Cortex of kidney (tissue), 1 donor: ENCODE results near the gene KCTD19.

Experiments used
- DNase-seq: peaks from one replicate; lab custom pipeline; 2025; lab: John Stamatoyannopoulos, UW

KCTD19 gene

GRCh38 chr16:67258161-67258835, 68.2 kb downstream of the KCTD19 start:
- DNase-seq, result no peak

GRCh38 chr16:67257486-67258160, 68.9 kb downstream of the KCTD19 start:
- DNase-seq, result no peak

- no peak for DNase-seq
Observed at GRCh38 chr16:67256701-67257230, 69.8 kb downstream of the KCTD19 start.

GRCh38 chr16:67255553-67256221, 70.9 kb downstream of the KCTD19 start:
- DNase-seq, result no peak

GRCh38 chr16:67254801-67255552, 71.6 kb downstream of the KCTD19 start:
- DNase-seq, result no peak

GRCh38 chr16:67252609-67253497, 73.7 kb downstream of the KCTD19 start:
- no peak for DNase-seq

- no peak for DNase-seq
Observed at GRCh38 chr16:67250045-67250327, 76.6 kb downstream of the KCTD19 start.

- no peak for DNase-seq
Observed at GRCh38 chr16:67249178-67250044, 77.1 kb downstream of the KCTD19 start.

- no peak for DNase-seq
Observed at GRCh38 chr16:67248401-67249177, 78.0 kb downstream of the KCTD19 start, which contains the start of gene SLC9A5. Gene SLC9A5 (plus strand): TSS chr16:67248979. CDS start chr16:67249015, 36 bp downstream.

GRCh38 chr16:67248073-67248400, 78.5 kb downstream of the KCTD19 start:
- DNase-seq, result no peak

- peak; percentile 58 for DNase-seq
Observed at GRCh38 chr16:67247192-67248072, 79.1 kb downstream of the KCTD19 start, which contains the start of gene FHOD1. Gene FHOD1 (minus strand): TSS chr16:67247481. CDS start chr16:67247410, 71 bp downstream.

GRCh38 chr16:67246756-67247191, 79.8 kb downstream of the KCTD19 start:
- DNase-seq, result no peak

- DNase-seq, result no peak
Observed at GRCh38 chr16:67246081-67246755, 80.3 kb downstream of the KCTD19 start.

GRCh38 chr16:67245674-67246080, 80.9 kb downstream of the KCTD19 start:
- no peak for DNase-seq

GRCh38 chr16:67245186-67245585, 81.4 kb downstream of the KCTD19 start:
- no peak for DNase-seq

- DNase-seq, result no peak
Observed at GRCh38 chr16:67244387-67245185, 82.0 kb downstream of the KCTD19 start.

GRCh38 chr16:67243481-67243880, 83.1 kb downstream of the KCTD19 start:
- no peak for DNase-seq
